Left renal pelvis (tissue), 4 donors: ENCODE measurements around the gene INPP5D. TPM values are rescaled to one million over a fixed set of nuclear protein-coding genes. Genes with fewer than 3 reads are reported as not detected.
"Not testable (repeated sequence)": the region's sequence is repeated elsewhere in the genome, so short reads cannot be mapped to it uniquely, and the experiment has no call there.

Experiments
- DNase-seq, 4 donors: peaks; one replicate each; pipeline ENCODE4 v3.0.0-alpha.2; 2013; ENCODE audit warnings: low read depth in 4 of 4, low spot score in 3 of 4
- polyA plus RNA-seq, 4 donors: library from polyadenylated mRNA; unstranded; fragments of 120-200 nt; gene quantifications; one replicate each; pipeline ENCODE4 v1.2.1, GENCODE V29; 2013; ENCODE audit not compliant: insufficient read length in 4 of 4

Gene INPP5D
- polyA plus RNA-seq, result 1 to 10 TPM; 6.0 to 7.8 (median 7.0) TPM

DNA sequence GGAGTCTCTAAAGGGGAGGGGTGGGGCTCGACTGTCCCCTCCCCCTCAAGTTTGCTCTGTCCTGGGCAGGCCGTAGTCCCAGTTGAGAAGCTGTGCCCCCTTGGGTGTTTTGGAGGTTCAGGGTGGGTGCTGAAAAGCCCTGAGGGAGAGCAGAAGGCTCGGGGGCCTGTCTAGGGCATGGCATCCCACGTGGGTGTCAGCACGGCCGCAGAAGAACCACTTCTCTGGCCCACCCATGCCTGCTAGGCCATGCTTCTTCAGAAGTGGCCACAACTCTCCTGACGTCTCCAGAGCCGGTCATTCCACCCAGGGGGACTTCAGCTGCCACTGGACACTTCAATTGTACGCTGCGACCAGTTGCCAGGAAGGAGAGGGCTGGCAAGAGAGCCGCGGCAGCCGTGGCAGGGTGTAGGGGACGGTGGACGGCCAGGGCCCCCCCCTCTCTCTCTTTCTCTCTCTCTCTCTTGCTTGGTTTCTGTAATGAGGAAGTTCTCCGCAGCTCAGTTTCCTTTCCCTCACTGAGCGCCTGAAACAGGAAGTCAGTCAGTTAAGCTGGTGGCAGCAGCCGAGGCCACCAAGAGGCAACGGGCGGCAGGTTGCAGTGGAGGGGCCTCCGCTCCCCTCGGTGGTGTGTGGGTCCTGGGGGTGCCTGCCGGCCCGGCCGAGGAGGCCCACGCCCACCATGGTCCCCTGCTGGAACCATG is at the start of gene INPP5D:
Gene INPP5D (plus strand): TSS at position 546 of the 704 bp plus-strand sequence. CDS start 137 bp downstream, at position 683.
- no peak for DNase-seq

DNA sequence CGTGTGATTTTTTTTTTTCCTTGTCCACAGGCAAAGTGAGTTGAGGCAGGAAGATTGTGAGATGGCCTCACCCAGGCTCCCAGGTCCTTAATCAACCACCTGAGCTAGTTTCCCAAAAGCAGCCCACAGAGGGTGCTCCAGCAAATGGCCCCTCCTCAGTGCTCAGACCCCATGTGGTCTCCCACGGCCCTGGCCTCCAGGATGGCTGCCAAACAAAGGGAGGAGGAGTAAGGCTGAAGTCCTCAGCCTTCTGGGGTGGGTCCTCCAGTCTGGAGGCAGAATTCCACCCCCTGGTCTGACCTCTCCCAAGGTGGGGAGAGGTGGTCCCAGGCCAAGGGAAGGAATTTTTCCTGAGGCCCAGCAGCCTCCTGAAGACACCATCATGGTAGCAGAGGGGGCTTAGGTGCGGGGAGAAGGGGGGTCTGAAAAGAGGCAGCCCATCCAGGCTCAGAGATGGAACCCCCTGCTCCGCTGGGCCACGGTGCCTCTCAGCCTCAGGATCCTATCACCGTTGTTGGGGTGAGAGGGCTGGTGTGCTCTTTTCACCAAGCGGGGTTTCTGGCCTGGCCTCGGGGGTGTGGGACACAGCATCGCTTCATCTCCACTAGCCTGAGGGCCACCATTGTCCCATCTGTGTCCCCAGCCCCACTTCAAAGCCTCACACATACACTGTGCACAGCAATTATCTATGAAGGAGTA is 49.4 kb upstream of the INPP5D start:
- DNase-seq, result no peak

DNA sequence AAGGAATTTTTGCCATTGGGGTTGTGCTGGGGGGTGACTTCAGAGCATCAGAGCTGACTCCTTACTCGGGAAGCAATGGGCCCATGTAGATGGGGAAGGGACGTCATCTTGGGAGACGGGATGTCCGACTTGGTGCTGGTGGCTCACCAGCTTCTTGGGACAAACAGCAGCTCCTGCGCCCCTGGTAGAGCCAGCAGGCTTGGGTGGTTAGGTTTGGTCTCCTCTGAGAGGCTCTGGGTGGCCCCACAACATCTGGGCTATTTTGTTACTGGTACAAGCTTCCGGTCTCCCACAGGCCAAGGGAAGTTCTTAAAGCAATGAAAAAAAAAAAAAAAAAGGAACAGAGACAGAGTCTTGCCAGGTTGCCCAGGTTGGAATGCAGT is 48.9 kb upstream of the INPP5D start:
- DNase-seq, result no peak

DNA sequence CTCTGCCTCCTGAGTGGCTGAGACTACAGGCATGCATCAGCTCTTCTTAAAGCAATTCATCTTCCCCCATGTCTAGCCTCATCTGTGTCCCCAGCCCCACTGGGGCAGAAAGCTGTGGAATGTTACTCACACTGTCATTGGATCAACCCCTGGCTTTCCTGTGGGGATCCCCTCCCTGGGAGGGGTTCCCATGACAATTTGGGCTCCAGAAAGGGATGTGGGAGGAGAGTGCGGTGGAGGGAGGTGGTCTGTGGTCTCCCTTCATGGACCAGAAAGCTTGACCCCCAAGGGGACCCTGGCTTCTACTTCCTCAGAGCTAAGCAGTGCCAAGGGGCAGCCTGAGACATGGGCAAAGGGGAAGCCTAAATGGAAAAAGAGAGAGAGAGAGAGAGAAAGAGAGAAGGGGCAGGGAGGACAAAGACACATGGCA is 48.4 kb upstream of the INPP5D start:
- no peak for DNase-seq

DNA sequence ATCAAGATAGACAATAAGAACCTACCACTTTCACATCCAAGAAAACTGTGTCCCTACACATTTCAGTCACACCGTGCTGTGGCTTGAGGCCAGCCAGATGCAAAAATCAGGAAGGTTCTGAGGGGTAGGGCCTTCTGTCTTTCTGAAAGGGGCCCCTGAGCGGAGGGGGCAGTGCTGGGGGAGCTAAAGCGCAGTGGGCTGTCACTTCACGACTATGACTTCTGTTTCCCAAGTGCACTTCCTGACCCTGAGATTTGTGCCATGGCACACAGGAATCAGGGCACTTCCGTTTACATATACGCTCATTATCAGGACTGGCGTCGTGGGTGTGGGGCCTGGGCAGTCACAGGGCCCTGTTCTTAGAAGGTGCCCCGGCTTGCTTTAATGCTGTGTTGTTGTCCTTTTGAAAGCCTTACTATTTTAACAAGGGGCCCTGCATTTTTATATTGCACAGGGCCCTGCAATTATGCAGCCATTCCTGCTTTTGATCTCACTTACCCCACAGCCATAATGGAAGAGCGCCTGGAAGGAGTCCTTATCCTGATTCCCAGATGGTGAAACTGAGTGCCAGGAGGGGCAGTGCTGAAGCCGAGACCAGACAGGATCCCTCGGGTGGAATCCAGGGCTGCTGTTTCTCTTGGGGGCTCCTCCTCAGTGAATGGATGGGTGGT is 47.7 kb upstream of the INPP5D start:
- DNase-seq, result no peak

DNA sequence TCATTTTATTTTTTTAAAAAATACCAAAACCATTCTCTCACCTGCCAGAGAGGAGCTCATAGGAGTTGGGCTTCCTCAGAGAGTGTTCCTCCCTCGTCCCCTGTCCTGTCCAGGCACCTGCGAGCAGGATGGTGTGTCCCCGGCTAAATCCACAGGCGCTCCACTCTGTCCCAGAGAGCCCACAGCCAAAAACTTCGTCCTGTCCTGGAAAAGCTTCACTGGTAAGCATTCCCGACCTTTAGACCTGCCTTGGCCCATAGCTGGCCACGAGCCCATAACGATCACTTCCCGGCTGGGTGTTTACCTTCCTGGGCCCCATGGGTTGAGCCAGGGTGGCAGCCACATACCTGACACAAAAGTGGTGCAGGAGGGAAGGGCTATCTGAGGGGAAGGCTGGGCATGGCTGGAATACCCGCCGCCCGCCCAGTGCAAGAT is 47.1 kb upstream of the INPP5D start, which contains the start of gene NGEF:
Gene NGEF (minus strand): TSS at position 230 of the 435 bp plus-strand sequence. CDS start 38,366 bp downstream, outside the sequence.
- DNase-seq, result no peak

DNA sequence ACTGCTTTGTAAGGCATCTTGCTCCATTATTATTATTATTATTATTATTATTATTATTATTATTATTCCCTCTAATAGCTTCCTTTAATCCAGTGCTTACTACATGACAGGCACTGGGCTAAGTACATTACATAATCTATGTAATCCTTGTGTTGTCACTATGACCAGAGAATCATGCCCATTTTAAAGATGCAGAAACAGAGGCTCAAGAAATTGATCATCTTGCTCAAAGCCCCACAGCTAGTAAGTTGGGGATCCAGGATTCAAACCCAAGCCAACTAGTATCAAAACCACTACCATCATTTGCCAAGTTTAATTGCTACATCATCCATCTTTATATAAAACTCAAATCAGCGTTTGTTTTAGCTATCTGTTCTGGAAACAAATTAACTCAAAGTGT is 46.5 kb upstream of the INPP5D start:
- no peak for DNase-seq

DNA sequence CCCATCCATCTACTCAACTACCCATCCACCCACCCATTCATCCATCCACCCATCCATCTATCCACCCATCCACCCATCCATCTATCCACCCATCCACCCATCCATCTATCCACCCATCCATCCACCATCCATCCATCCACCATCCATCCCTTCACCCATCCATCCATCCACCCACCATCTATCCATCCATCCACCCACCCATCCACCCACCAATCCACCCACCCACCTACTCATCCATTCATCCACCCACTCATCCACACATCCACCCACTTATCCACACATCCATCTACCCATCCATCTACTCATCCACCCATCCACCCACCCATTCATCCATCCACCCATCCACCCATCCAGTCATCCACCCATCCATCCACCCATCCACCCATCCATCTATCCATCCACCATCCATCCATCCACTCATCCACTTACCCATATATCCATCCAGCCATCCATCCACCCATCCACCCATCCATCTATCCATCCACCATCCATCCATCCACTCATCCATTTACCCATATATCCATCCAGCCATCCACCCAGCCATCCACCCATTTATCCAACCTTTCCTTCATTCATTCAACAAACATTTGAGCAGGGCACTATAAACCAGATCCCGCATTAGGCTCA is 45.0 kb upstream of the INPP5D start:
- DNase-seq, result no peak

DNA sequence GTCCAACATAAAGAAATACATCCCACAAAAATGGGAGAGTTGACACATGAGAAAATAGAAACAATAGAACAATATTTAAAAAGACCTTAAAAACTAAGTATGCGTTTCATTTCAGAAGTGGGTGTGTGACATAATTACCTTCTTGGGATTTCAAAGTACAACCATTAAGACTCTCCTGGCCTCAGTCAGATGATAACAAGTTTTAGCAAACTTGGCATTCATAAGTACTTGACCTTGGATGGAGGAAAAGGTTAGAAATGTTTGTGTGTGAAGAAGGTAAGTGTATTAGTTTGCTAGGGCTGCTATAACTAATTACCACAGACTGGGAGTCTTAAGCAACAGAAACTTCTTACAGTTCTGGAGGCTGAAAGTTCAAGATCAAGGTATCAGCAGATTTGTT is 42.2 kb upstream of the INPP5D start:
- no peak for DNase-seq

DNA sequence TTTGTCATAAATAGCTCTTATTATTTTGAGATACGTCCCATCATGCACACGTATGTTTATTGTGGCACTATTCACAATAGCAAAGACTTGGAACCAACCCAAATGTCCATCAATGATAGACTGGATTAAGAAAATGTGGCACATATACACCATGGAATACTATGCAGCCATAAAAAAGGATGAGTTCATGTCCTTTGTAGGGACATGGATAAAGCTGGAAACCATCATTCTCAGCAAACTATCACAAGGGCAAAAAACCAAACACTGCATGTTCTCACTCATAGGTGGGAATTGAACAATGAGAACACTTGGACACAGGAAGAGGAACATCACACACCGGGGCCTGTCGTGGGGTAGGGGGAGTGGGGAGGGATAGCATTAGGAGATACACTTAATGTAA is 40.5 kb upstream of the INPP5D start:
- not testable (repeated sequence) for DNase-seq

DNA sequence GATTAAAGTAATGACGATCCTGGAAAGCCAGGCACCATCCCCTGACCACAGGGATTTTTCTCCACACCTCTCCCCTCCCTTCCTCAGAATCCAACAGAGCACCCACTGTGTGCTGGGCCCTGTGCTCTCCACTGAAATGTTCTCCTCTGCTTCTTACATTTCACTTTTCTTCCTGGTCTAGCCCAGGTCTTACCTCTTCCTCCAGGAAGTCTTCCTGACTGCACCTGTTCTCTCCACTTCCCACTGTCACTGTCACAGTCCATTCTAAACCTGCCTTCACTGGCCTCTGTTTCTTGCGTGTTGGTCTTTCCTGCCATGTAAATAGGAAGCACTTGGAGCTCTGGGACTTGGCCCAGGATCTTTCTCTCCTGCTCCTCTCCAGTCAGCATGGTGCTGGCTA is 39.7 kb upstream of the INPP5D start:
- no peak for DNase-seq

DNA sequence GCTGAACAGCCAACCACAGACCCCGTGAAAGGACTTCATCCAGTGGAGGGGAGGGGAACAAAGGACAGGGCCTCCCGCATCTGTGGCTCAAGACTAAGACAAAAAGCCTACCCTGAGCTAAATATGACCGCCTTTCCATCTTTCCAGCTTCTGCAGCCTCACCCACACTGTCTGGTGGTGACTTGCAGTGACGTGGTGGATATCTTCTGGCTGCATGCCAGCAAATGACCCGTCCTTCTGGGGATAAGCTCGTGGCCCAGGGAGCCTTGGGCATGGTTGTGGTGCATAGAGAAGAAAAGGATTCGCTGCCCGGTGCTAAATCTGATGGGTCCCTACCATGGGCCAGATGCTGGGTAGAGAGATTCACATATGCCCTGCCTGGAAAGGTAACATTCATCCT is 38.4 kb upstream of the INPP5D start:
- no peak for DNase-seq

DNA sequence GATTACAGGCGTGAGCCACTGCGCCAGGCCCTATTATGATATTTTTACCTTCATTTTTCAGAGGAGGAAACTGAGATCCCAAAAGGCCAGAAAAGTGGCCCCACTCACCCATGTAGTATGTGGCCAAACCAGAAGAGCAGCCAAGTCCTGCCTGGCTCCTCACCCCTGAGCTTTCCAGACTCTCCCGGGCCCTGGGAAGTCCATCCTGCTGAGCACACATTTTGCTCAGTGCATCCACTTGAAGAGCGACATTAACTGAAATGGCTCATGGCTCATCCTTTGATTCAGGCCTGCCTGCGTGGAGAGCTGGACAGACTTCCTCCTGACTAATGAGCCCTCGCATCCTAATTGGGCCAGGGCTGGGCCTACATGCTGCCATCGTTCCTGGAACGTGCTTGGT is 37.6 kb upstream of the INPP5D start:
- DNase-seq, result no peak

DNA sequence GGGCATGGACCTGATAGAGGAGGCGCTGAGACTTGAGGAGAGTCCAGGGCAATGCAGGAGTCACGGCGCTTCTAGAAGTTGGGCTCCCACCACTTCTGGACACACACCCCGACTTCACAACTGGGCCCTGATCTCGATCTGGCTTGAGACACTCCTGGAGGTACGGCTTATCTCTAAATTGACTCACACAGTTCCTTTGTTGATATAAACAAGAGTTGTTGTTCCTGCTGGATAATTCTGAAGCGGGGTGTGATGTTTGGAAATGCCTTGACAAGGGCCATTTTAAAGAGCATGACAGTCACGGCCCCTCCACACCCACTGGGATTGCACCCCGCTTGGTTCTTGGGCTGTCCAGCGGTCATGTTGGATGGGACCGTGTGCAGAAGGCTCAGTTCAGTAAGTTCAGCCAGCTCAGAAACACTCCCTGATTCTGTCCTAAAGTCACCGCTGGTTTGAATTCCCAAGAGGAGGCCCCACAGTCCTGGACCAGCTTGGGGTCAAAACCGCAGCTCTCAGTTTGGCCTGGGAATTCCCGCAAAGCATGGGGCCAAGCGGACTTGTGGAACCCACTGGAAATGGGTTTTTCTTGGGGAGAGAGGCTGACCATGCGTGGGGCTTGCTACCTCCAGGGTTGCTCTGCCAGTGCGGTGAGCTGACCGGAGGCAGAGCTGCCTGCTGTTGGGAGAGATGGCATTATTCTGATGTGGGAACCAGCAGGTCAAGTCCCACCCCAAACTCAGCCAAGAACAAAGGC is 37.0 kb upstream of the INPP5D start:
- DNase-seq, result no peak

DNA sequence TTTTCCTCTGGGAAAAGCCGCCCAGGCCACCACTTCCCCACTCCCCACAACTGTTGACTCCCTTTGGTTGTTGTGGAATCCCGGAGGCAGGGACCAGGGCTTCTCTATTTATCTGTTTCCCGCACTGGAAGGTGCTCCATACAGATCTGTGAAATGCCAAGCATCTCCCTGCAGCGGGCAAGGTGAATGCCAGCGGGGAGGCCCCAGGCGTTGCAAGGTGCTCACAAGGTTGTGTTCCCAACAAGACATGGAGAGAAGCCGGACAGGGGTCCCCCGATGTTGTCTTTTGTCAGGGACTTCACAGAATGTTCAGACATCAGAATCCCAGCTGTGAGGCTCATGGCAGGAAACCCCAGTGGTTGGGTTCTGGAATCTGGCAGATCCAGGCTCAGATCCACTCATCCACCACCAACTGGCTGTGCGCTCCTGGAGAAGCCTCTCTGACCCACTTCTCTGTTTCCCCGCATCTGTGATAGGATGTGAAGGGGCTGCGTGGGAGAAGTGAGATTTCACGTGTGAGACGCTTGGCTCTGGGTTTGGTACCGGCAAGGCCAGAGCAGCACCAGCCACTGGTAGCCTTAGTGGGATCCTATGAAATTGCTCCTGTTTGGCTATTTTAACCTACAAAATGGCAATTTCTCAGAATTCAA is 36.3 kb upstream of the INPP5D start:
- DNase-seq, result no peak

DNA sequence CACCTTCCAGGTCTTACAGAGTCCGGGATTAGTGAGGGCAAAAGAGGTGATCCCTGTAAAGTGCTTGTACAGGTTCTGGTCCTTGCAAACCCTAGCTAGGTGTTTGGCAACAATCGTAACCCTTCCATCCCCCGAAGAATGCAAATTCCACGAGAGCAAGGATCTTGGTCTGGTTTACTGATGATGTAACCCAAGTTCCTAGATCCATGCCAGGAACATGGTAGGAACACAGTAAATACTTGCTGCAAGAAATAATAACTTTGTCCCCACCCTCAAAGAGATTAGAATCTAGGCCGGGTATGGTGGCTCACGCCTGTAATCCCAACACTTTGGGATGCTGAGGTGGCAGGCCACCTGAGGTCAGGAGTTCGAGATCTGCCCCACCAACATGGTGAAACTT is 34.4 kb upstream of the INPP5D start:
- DNase-seq, result no peak

DNA sequence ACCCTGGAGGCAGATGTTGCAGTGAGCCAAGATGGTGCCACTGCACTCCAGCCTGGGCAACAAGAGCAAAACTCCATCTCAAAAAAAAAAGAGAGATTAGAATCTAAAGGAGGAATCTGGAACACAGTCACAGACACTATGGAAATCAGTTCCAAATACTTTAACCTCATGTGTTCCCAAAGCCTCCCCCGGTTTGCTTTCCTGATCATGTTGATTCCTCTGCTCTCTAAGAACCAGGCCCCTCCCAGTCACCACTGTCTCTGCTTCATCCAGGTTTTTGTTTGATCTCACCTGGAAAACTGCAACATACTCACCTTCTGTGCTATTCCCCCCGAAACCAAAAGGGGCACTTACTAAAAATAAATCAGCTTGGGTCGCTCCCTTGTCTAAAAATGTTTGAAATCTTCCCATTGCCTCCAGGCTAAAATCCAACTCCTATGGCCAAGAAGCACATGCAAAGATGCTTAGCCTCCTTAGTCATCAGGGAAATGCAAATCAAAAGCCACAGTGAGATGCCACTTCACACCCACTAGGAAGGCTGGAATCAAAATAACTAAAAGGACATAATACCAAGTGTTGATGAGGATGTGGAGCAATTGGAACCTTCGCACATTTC is 33.8 kb upstream of the INPP5D start:
- no peak for DNase-seq

DNA sequence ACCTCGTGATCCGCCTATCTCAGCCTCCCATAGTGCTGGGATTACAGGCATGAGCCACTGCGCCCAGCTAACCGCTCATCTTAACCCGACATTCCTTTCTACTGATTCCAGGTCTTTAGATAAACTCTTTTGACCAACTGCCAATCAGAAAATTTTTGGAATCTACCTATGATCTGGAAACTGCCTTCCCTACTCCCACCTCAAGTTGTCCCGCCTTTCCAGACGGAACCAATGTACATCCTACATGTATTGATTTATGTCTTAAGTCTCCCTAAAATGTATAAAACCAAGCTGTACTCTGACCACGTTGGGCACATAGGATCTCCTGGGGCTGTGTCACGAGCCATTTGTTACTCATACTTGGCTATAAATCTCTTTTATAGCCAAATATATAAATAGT is 30.8 kb upstream of the INPP5D start:
- DNase-seq, result no peak
